Endodermal cell (in vitro differentiated cells): ENCODE results near the gene PRKD3. TPM values are rescaled to one million over a fixed set of nuclear protein-coding genes. Genes with fewer than 3 reads are reported as not detected.

ENCODE experiments used
- DNase-seq: peaks from one replicate; pipeline ENCODE4 v3.0.0-alpha.2; 2017
- H3K27ac ChIP-seq: 2 replicates; pipeline ENCODE4 v1.5.1; 2013; ENCODE audit warnings: mild to moderate bottlenecking, low read depth, low read length, moderate library complexity
- H3K27me3 ChIP-seq: 2 replicates; pipeline ENCODE4 v1.6.1; 2013; ENCODE audit warnings: mild to moderate bottlenecking, low read length, moderate library complexity; ENCODE audit not compliant: insufficient read depth, control insufficient read depth, poor library complexity, severe bottlenecking
- H3K36me3 ChIP-seq: 2 replicates; pipeline ENCODE4 v1.7.0; 2013; ENCODE audit warnings: mild to moderate bottlenecking, low read length, moderate library complexity; ENCODE audit not compliant: control insufficient read depth, insufficient read depth
- H3K4me1 ChIP-seq: one replicate; pipeline ENCODE4 v1.7.0; 2013; ENCODE audit warnings: low read length; ENCODE audit not compliant: control insufficient read depth, insufficient read depth
- H3K4me3 ChIP-seq: 2 replicates; pipeline ENCODE4 v1.5.1; 2013; ENCODE audit warnings: mild to moderate bottlenecking, low read length, moderate library complexity
- H3K9ac ChIP-seq: 2 replicates; pipeline ENCODE4 v1.6.1; 2013; ENCODE audit warnings: mild to moderate bottlenecking, low read length, moderate library complexity; ENCODE audit not compliant: poor library complexity, severe bottlenecking; ENCODE audit errors: extremely low read depth
- H3K9me3 ChIP-seq: 2 replicates; pipeline ENCODE4 v1.6.1; 2013; ENCODE audit warnings: mild to moderate bottlenecking, low read length, moderate library complexity; ENCODE audit not compliant: control insufficient read depth
- H3K27ac Mint-ChIP-seq: 2 replicates; pipeline ENCODE4 v1.8.0; 2020; ENCODE audit warnings: mixed read lengths
- H3K27me3 Mint-ChIP-seq: 2 replicates; pipeline ENCODE4 v1.8.0; 2021; ENCODE audit warnings: mild to moderate bottlenecking, mixed read lengths; ENCODE audit not compliant: insufficient read depth
- H3K36me3 Mint-ChIP-seq: 2 replicates; pipeline ENCODE4 v1.8.0; 2020; ENCODE audit warnings: low read depth, mixed read lengths
- H3K4me1 Mint-ChIP-seq: 2 replicates; pipeline ENCODE4 v1.8.0; 2020; ENCODE audit warnings: mixed read lengths
- H3K4me3 Mint-ChIP-seq: 2 replicates; pipeline ENCODE4 v1.8.0; 2020; ENCODE audit warnings: mild to moderate bottlenecking, moderate library complexity, mixed read lengths
- H3K9me3 Mint-ChIP-seq: 2 replicates; pipeline ENCODE4 v1.8.0; 2020; ENCODE audit warnings: mild to moderate bottlenecking, mixed read lengths
- WGBS, 2 experiments: methylation state at CpG; one replicate each; pipeline versions ENCODE4 v1.1.5 to v1.1.7; 2013; ENCODE audit warnings: missing lambda C conversion rate in 2 of 2, mixed read lengths in 1 of 2; ENCODE audit not compliant: insufficient coverage in 1 of 2, insufficient read length in 1 of 2; 5-methylcytosine and 5-hydroxymethylcytosine counted together
- total RNA-seq, 2 donors: library from RNA; stranded (reverse); fragmentation: NEBNext Ultra II Directional in 1 of 2; extraction: Animal tissue kit (Norgen Biotek cat#: 25700) in 1 of 2; gene quantifications; 2 replicates in 1 of 2; 3 replicates in 1 of 2; pipeline ENCODE4 v1.2.1, GENCODE V29; 2021
- TF ChIP-seq, protein P1 (sequence below): fragments of 200-600 bp; sonication (generic); conservative IDR thresholded peaks from 2 replicates; pipeline ENCODE4 v1.5.0; 2021; ENCODE audit warnings: antibody characterized with exemption, mild to moderate bottlenecking

Gene PRKD3
- total RNA-seq, 2 donors from 2014 or later: 94.4 to 95.0 TPM

DNA sequence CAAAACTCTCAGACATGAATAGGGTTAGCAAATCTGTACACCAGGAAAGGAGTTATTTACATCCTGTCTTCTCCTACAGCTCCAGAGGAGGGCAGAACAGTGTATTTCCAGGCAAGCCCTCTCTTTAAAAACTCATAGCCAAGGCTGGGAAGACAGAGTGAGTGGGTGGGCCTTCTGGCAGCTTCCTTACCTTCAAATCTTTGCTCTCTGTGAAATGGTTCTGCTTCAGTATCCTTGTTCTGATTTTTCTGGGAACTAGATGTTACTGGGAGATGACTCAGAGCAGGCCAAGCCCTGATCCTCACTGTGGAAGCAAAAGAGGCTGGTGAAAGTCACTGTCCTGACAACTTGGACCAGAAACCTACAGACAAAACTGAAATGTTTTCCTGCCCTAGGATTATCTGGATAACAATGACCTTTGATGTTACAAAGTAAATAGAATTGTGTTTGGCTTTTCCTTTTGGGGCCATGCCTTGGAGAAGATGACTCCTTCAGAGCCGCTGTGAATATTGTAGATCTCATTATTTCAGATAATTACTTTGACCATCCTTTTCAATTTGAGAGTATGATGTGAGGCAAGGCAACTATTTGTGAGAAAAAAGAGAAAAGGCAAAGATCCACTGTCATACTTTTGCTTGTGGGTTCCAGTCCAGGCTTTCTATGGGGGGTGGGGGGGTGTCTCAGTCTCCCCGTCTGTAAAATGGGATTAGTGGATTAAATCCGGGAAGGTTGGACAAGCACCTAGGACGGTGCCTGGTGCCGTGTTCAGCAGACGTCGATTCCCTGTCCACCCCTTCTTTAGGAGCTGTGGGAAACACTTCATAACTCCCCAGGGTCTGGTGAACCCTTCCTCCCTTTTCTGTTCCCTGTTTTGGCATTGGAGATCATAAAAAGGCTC lies 19.2 kb upstream of the PRKD3 start:
- Histone ChIP-seq H3K27ac (no peak overlapping the region), H3K4me3 (peak overlapping the region; percentile 75), H3K9me3 (no peaks in the 10 kb centered on the region), H3K27me3 (no peaks in the 10 kb centered on the region), H3K4me1 (peaks cover 18% of the 10 kb centered on the region), H3K36me3 (no peaks in the 10 kb centered on the region), H3K9ac (no peak overlapping the region)
- Mint-ChIP-seq H3K36me3 (no peaks in the 10 kb centered on the region), H3K27ac (peak overlapping the region; percentile 92), H3K4me1 (peaks cover 35% of the 10 kb centered on the region), H3K9me3 (no peaks in the 10 kb centered on the region), H3K4me3 (peak overlapping the region; percentile 63), H3K27me3 (no peaks in the 10 kb centered on the region)
- 78 to 97% methylated on average over 6 to 7 of the region's 7 CpGs for WGBS, 2 experiments
- TF ChIP-seq, protein P1, sequence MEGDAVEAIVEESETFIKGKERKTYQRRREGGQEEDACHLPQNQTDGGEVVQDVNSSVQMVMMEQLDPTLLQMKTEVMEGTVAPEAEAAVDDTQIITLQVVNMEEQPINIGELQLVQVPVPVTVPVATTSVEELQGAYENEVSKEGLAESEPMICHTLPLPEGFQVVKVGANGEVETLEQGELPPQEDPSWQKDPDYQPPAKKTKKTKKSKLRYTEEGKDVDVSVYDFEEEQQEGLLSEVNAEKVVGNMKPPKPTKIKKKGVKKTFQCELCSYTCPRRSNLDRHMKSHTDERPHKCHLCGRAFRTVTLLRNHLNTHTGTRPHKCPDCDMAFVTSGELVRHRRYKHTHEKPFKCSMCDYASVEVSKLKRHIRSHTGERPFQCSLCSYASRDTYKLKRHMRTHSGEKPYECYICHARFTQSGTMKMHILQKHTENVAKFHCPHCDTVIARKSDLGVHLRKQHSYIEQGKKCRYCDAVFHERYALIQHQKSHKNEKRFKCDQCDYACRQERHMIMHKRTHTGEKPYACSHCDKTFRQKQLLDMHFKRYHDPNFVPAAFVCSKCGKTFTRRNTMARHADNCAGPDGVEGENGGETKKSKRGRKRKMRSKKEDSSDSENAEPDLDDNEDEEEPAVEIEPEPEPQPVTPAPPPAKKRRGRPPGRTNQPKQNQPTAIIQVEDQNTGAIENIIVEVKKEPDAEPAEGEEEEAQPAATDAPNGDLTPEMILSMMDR: peak; percentile 73
- DNase-seq: peak; percentile 67

DNA sequence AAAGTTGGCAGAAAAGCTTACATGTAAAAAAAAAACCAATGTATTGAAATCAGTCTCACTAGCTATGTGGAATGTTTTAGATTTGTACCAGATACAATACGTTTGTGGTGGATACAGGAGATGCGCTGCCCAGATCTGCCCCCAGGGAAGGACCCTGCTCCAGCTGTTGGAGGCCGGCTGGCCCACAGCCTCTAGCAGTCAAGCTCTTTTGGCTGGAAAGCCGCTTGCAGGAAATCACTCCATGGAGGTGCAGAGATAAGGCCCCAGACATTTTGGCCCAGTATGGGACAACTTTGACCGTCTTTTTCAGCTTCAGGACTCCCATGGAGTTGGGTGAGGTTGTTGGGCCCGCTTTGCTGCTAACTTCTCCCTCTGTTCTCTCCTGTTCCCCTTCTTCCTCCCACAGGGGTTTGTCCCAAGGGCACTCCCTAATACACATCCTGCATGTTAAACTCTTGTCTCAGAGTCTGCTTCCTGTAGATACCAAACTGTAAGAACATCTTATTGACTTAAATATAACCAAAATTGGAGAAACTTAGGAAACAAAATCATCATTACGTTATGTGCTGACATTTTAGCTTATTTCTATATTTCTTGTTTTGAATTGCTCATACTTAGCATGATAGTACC lies 18.1 kb upstream of the PRKD3 start:
- H3K27ac Mint-ChIP-seq: peak overlapping the region; percentile 92

DNA sequence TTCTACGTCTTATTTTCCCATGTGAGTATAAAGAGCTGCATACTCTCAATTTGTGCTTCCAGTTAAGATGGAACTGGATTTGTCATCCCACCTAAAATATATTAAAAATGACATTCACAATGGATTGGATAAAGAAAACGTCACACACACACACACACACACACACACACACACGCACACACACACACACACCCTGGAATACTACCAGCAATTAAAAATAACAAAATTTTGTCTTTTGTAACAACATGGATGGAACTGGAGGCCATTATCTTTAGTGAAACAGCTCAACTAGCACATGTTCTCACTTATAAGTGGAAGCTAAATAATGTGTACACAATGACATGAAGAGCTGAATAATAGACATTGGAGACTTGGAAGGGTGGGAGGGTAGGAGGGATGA lies 16.0 kb upstream of the PRKD3 start:
- no peak for DNase-seq
- no peak overlapping the region for H3K9ac ChIP-seq
- TF ChIP-seq, protein P1: no peak
- H3K4me1 Mint-ChIP-seq: peaks cover 33% of the 10 kb centered on the region
- H3K9me3 ChIP-seq: no peaks in the 10 kb centered on the region
- H3K4me3 Mint-ChIP-seq: no peak overlapping the region
- H3K36me3 ChIP-seq: no peaks in the 10 kb centered on the region
- no peaks in the 10 kb centered on the region for H3K27me3 ChIP-seq
- 74 to 100% methylated on average over 1 to 3 of the region's 3 CpGs for WGBS, 2 experiments
- no peak overlapping the region for H3K27ac Mint-ChIP-seq
- H3K27ac ChIP-seq: no peak overlapping the region
- H3K4me3 ChIP-seq: no peak overlapping the region
- no peaks in the 10 kb centered on the region for H3K9me3 Mint-ChIP-seq
- peaks cover 12% of the 10 kb centered on the region for H3K4me1 ChIP-seq
- H3K36me3 Mint-ChIP-seq: no peaks in the 10 kb centered on the region
- no peaks in the 10 kb centered on the region for H3K27me3 Mint-ChIP-seq

More for the DNA sequence above, 18.1 kb upstream of the PRKD3 start:
- Mint-ChIP-seq H3K9me3 (no peaks in the 10 kb centered on the region), H3K36me3 (no peaks in the 10 kb centered on the region), H3K4me1 (peaks cover 35% of the 10 kb centered on the region), H3K4me3 (no peak overlapping the region), H3K27me3 (no peaks in the 10 kb centered on the region)
- TF ChIP-seq, protein P1: peak; percentile 38
- 86 to 90% methylated on average over 5 to 7 of the region's 7 CpGs for WGBS, 2 experiments
- no peak overlapping the region for H3K27ac ChIP-seq
- H3K27me3 ChIP-seq: no peaks in the 10 kb centered on the region
- H3K9me3 ChIP-seq: no peaks in the 10 kb centered on the region
- peak overlapping the region; percentile 37 for H3K9ac ChIP-seq
- DNase-seq: peak; percentile 67
- H3K4me3 ChIP-seq: peak overlapping the region; percentile 75
- H3K36me3 ChIP-seq: no peaks in the 10 kb centered on the region
- H3K4me1 ChIP-seq: peaks cover 12% of the 10 kb centered on the region
